Endometrial microvascular endothelial cells (primary cell): ENCODE measurements around the gene CLCN5. TPM values are rescaled to one million over a fixed set of nuclear protein-coding genes. Genes with fewer than 3 reads are reported as not detected.

Experiments
- in situ Hi-C: cut with HindIII; loops from 2 replicates; pipeline ENCODE4 v1.10.0; 2017; ENCODE audit warnings: low sequenced_read_pairs, low pct_unique_long_range_greater_than_20kb; ENCODE audit errors: inconsistent ontology term
- total RNA-seq: library from RNA; depleted of rRNA; stranded (reverse); fragments of >200 nt; gene quantifications from one replicate; pipeline ENCODE4 v1.2.3, GENCODE V29; 2015; ENCODE audit errors: inconsistent ontology term

Gene CLCN5
- total RNA-seq: 12.2 TPM

- in situ Hi-C loops: no loop called here
Observed at GRCh38 chrX:49922291-49923241, at the start of gene CLCN5. Gene CLCN5, plus strand, starts transcription at chrX:49922596. Its CDS starts 2,703 bp downstream, at chrX:49925299.

GRCh38 chrX:49876750-49877149, 45.6 kb upstream of the CLCN5 start:
- in situ Hi-C loops: no loop called here

- in situ Hi-C loops: no loop called here
Observed at GRCh38 chrX:49877397-49878101, 44.8 kb upstream of the CLCN5 start.

GRCh38 chrX:49878128-49878833, 44.1 kb upstream of the CLCN5 start:
- in situ Hi-C loops: no loop called here

GRCh38 chrX:49878834-49879655, 43.4 kb upstream of the CLCN5 start, which contains the start of gene USP27X:
Gene USP27X, plus strand, starts transcription at chrX:49879484. Its CDS starts 824 bp downstream, at chrX:49880308.
- in situ Hi-C loops: no loop called here

- in situ Hi-C loops: no loop called here
Observed at GRCh38 chrX:49879656-49880277, 42.6 kb upstream of the CLCN5 start.

GRCh38 chrX:49880668-49881067, 41.7 kb upstream of the CLCN5 start:
- in situ Hi-C loops: no loop called here

GRCh38 chrX:49884290-49884862, 38.0 kb upstream of the CLCN5 start:
- in situ Hi-C loops: no loop called here

GRCh38 chrX:49892542-49892941, 29.9 kb upstream of the CLCN5 start:
- in situ Hi-C loops: no loop called here

GRCh38 chrX:49896951-49897350, 25.4 kb upstream of the CLCN5 start:
- in situ Hi-C loops: no loop called here

GRCh38 chrX:49901048-49901447, 21.3 kb upstream of the CLCN5 start:
- in situ Hi-C loops: no loop called here

- in situ Hi-C loops: no loop called here
Observed at GRCh38 chrX:49910344-49910743, 12.1 kb upstream of the CLCN5 start.

GRCh38 chrX:49912086-49912485, 10.3 kb upstream of the CLCN5 start:
- in situ Hi-C loops: no loop called here

GRCh38 chrX:49912861-49913260, 9.5 kb upstream of the CLCN5 start:
- in situ Hi-C loops: no loop called here

GRCh38 chrX:49915361-49916222, 6.8 kb upstream of the CLCN5 start:
- in situ Hi-C loops: no loop called here

- in situ Hi-C loops: no loop called here
Observed at GRCh38 chrX:49919617-49920016, 2.8 kb upstream of the CLCN5 start.

- in situ Hi-C loops: no loop called here
Observed at GRCh38 chrX:49921109-49921508, 1.3 kb upstream of the CLCN5 start.
